H4 (cell line): ENCODE measurements around the gene SLC22A23. TPM values are rescaled to one million over a fixed set of nuclear protein-coding genes. Genes with fewer than 3 reads are reported as not detected.

Source experiments
- DNase-seq: peaks from one replicate; pipeline ENCODE4 v3.0.0-alpha.2; 2015; ENCODE audit warnings: low spot score
- total RNA-seq: library from RNA; depleted of rRNA; stranded (reverse); fragments of >200 nt; shearing (Covaris generic); gene quantifications from 2 replicates; pipeline ENCODE4 v1.2.3, GENCODE V29; 2014

The SLC22A23 gene
- total RNA-seq, 1 experiment from 2014 or later = 1.9 TPM

DNA sequence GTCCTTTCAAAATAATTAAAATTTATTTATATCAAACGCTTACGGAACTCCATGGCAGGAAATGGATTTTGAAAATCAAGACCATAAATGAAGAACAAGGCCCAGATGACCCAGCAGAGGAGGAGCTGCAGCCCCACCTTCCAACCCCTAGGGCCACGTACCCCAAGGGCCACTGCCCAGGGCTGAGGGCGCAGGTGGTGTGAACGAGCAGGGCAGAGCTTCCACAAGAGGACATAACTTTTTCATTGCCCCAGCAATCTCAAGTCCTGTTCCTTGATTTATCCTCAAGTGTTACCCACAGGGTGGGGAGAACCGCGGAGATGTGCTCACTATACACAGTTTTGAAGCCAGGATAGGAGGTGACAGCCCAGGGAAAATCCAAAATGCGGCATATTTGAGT is 155.3 kb downstream of the SLC22A23 start:
- no peak for DNase-seq

DNA sequence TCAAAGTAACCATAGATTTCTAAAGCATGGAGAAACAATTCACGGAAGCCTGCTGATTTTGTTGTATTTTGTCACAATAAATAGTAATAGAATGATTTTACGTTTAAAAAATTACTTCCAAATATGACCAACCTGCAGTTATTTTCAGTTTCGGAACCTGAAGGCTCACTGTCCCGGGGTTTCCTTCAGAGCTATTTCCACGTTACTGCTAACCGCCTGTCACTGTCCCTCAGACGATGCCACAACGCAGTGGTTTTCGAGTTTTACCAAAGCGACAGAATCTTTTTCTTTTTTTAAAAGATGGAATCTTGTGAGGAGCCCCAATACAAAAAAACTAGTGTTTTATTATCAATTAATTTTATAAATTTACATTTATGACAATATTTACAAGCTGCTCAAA is 157.6 kb downstream of the SLC22A23 start:
- no peak for DNase-seq

DNA sequence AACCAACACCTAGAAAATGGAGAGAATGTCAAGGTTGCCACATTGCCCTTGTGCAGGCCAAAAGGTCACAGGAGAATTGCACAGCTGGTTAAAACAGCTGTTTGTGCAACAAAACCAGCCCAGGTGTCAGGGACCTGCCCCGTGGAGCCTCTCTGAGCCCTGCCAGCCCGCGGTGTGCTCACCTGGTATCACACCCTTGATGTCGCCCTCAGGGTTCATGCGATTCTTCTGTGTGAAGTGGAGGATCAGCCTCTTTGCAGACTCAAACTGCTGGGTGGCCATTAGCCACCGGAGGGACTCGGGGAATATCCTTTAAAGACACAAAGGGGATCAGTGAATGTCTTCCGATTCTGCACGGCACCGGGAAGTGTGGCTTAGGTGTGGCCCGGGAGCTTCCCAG is 158.9 kb downstream of the SLC22A23 start:
- no peak for DNase-seq

DNA sequence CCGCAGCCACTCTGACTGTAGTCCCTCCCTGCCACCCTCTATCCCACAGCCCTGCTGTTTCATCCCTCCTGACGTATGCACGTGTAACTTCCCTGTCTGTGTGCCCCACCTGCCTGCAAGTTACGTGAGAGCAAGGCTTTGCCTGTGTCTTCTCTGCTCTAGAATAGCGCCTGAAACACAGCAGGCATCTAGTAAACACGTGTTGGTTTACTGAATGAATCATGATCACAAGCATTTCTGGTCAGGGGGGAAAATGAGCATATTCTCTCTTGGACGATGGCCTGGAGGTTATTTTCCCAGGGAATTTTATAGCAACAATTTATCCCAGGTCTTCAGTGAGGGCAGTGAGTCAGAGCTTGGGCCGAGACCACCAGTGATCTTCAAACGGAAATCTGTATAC is 159.8 kb downstream of the SLC22A23 start:
- DNase-seq = peak; percentile 56

DNA sequence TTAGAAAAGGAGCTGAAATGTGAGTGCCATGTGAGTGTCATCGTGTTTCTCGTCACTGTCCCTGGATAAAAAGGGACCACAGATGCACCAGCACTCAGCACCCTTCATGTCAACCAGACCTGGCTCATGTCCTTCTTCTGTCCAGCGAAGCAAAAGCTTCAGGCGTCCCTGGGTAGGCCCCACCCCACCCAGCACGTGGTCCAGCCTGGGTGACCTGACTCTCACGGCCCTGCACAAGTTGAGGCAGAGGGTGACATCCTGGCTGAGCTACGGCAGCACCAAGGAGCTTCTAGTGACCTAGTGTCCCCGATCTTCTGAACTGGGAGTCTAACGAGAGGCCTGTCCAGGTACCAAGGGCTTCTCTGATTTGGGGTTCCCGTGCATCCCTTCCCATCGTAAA is 160.3 kb downstream of the SLC22A23 start:
- no peak for DNase-seq

DNA sequence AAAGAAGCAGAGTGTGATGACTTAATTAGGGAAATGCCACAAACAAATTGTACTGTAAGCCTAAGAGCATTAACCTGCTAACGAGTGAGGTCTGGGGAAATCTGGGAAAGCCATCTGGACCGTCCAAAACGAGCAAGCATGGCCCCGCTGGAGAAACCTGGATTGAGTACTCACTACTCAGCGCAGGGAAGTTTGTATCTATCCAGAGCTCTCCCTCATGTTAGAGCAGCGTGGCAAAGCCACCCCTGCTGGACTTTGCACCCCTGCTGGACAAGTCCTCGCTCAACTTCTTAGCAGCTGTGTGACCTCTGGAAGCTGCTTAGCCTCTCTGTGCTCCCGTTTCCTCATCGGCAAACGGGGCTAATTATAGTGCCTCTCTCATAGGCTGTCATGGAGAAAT is 160.8 kb downstream of the SLC22A23 start:
- DNase-seq = no peak

DNA sequence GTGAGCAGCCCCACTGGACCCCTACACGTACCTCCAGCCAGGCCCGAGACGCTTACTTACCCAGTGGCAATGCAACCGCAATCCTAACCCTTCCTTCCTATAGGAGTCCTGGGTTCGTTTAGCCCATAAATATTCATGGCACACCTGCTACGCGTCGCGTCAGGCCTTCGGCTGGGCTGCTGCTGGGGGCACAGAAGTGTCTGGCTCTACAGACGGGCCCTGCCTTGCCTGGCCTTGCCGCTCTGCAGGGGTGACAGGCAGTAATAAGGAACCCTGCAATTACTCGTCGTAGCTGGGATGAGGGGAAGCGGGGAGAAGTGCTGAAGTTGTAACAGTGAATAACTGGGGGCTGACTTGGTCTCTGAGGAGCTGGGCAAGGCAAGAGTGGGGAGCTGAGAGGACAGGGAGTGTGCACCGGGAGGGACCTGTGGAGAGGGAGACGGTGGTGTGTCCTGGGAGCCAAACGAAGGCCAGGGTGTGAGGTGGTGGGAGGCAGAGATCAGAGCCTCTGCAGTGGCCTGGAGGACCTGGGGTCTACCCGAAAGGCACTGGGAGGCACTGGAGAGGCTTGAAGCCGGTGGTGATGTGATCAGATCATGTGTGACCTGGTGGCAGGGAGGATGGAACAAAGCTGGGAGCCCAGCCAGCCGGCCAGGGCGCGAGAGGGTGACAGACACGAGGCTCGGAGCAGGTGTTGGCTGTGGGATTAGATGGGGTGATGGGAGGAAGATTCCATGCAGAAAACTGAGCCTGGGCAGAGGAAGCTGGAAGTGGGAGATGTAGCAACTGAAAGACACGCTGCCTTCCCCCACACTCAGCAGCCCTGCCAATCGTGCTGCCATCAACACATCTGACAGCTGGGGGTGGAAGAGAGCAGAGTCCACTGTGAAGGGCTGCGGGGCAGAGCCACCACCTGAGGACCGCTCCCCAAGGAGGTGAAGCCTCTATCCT is 161.7 kb downstream of the SLC22A23 start:
- no peak for DNase-seq

DNA sequence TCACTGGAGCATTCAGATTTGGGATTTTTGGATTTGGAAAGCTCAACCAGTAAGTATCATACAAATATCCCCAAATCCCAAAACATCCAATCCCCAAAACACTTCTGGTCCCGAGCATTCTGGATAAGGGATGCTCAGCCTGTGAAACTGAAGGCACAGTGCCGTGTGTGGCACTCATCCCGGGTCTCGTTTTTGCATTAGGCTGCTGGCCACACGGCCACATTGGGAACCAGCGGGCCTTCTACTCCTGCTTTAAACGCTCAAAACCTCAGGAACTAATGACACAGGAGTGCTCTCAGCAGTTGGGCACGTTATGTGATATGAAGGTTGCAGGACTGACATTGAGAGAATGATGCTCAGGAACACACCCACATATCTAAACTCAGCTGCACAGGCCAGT is 162.5 kb downstream of the SLC22A23 start:
- no peak for DNase-seq

DNA sequence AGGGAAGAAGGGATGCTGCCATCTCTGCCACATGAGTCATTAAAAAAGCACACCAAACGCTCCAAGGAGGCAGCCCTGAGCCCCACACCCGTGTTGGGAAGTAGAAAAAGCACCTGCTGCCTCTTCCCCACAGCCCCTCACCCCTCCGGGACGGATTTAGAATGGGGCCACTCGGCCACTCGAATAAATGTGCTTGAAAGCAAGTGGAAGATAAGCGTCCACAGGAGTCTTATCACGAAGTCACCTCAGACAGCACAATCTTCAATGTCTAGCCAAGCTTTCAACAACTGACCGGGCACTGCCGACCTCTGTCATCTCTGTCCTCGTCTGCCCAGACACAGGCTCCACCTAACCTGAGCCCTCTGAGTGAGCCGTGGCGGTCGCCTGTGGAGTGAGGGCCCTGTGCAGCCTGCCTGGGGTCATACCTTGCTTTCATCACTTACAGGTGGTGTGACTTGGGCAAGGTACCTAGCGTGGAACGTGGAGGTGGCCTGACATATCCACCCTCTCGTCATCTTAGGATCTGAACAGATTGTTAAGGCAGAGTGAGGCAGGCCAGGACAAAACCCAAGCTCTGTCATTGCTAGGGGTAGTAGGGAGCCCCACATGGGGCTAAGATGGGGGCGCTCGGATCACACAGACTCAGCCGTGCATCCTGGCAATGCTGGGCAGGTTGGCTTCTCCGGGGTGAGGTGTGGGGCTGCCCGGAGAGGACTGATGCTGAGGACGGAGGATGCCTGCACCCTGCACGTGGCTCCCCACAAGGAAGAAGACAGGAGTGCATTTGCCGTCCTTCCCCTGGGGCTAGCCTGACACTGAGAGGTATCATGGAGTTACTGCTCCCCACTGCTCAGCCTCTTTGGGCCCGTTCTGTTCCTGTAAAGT is 163.3 kb downstream of the SLC22A23 start:
- no peak for DNase-seq

DNA sequence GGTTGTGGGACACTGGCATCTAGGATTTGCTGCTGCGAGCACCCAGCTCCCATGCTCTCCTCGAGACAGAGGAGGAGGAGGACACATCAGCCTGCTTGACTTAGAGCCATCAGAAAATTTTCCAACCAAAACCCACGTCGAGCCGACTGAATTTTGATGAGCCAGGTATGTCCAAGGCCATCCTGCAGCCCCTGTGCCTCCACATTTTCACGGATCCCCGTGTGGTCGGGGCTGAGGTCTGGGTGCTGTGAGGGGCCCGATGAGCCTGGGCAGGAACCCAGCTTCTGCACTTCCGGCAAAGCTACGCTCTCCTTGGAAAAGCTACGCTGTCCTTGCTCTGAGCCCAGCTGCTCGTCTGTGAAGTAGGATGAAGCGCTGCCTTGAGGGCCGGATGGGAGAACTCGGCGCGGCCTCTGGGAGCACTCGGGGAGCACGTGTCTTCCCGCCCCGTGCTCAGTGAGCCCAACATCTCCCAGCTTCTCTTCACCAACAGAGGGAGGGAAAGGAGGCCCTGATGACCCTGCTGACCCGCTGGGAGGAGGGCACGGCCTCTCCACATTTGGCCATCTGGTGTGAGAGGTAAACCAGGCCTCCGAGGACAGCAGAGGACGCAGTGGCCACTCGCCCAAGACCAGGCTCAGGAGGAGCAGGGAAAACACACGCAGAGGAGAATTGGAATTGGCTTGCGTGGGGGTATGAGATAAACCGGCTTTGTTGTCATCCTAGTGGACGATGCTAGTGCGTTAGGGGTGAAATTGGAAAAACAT is 164.2 kb downstream of the SLC22A23 start:
- no peak for DNase-seq

DNA sequence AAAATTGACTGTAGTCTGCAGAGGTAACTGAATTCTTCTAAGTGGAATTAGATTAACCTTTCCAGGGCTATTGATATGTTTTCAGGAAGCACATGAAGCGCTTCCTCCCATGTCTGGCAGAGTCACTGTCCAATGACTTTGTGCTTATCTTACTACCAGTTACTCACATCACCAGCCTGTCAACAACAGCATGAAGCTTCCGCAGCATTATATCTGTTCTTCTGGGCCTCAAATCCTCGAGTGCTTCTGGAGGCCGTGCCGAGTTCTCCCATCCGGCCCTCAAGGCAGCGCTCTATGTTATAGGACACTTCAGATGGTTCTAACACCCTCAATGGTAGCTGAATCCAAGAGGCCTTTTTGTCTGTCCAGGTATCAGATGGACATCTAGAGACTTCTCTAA is 164.9 kb downstream of the SLC22A23 start:
- DNase-seq = no peak

DNA sequence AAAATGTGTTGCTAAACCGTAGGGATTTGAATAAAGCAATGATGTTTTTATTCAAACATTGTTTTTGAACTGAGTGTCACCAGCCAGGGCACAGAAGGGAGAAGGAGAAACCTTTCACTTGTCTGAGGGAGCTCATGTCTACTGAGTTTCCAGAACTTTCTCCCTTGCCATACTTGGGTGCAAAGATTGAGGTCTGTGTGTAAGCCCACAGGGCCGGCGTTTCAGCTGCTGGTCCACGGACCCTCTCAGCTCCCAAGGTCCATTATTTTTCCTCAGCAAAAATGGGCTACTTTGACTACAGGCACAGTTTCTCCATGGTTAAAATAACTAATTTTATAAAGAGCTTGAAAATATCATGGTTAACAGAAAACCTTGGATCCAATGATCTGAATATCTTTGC is 165.5 kb downstream of the SLC22A23 start:
- no peak for DNase-seq

DNA sequence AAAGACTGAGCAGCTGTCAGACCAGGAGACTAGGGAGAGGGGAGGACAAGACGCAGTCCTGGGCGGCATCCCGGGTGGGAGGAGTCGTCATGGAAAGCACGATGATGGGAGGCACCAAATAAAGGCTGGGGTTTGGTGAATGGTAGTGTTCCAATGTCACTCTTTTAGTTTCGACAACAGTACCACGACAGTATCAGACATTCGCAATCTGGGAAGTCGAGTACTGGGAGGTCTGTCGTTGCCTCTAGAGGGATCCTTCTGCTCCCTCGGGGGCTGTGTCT is 166.0 kb downstream of the SLC22A23 start:
- DNase-seq = no peak

DNA sequence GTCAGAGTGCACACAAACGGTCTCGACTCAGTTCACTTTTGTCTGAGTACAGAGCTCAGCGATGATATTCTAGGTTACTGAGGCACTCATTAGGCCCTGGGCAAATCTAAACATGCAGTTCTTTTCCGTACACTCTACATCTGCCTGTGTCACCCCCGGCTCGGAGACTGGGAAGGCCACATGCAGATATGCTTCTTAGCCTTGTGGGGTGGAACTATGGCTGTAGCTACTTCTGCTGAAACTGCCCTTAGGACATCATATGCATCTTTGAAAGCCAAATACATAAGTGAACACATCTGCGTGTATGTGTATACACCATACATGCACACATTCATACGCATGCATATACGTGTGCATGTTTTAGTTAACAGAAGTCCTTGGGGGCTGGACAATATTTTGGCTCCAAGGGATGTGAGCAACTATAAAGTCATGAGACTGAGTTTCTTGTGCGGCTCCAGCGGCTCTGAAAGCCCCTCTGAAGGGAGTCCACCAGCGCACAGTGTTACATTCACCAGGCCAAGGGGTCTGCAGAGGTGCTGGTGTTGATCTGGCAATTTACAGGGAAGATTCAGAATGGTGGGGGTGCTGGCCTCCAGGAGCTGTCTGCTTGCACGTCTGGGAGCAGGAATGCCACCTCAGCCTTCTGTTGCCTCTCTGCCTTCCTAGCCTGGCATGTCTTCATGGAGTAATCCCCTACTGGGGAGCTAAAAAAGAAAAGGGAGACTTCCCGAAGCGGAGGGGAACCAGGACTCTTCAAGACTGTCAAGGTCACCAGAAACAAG is 166.5 kb downstream of the SLC22A23 start:
- no peak for DNase-seq

DNA sequence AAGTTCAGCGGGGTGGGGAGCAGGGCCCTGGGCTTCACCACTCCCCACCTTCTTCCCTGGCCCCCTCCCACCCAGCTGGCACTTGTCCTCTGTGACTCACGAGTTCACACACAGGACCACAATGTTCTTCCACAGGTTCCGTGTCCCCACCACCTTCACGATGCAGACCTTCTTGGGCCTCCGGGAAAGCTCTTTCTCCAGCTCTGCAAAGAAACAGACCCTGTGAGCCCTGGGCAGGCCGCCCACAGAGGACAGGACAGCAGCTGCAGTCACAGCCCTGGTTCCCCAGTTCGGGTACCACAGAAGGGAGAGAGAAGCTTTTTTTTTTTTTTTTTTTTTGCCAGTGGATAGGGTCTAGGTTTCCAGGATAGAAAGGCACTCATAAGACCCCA is 167.2 kb downstream of the SLC22A23 start:
- no peak for DNase-seq

DNA sequence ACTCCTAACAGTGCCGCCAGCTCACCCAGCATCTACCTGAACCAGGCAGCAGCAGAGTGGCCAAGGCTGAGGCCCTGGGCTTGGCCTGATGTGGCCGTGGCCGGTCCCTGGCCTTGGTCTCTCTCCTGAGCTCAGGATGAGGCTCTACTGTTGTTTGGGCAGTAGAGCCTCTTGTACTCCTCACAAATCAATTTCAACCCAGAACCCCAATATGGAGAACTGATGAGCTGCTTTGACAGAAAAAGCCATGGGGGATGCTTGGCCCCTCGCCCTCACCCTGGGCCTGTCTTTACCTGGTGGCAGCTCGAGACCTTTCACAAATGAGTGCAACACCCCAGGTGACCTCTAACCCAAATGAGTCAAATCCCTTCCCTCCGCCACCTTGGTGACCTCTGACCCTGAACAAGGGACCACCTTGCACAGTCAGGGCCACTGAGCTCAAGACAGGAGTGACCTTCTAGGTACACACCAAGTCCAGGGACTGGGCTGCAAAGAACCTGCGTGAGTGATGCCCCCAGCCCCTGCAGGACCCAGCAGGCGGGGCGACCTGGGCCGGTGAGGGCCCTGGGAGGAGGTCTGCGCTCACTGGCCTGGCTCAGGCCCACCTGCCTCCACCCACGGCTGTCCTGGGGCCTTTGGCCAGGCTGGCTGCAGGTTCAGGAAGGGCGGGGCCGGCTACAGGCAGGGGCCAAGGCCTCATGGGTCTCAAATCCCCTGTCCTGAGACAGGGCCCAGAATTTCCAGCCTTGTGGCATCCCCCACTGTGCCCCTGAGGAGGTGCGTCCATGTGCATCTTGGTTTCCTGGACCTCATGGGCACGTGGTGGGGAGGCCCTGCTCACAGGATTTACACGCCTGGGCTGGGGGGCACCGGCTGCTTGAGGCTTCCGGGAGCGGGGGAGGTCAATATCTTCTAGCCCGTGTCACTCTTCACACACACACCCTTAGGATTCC is 167.9 kb downstream of the SLC22A23 start:
- no peak for DNase-seq

DNA sequence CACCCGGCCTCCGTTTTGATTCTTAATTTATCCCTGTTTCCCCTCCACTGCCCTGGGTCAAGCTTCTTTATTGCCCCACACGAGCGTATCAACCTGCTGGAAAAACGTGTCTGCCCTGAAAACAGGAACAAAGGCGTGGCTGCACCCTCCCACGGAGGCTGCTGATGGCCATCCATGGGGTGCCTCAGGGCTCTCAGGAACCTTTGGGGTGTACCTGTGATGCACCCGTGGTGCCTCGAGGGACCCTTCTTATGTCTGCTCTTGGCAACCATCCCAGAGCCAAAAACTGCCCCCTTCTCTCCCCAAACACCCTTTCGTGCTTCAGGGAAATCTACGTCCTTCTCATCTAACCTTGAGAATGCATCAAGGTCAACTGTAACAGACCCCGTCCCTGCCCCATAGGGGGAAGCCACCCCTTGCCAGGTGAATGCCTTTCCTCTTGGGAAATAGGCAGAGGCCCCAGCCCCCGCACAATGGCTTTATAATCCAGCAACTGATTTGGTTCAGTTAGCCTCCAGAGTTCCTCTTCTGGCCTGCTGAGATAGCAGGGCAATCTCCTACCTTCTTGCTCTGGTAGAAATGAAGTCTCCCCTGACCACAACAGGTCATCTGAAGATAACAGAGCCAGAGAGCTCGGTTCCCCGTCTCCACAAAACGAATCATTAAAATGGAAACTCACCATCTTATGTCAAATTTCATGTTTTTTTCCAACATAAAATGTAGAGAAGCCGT is 168.7 kb downstream of the SLC22A23 start:
- no peak for DNase-seq

DNA sequence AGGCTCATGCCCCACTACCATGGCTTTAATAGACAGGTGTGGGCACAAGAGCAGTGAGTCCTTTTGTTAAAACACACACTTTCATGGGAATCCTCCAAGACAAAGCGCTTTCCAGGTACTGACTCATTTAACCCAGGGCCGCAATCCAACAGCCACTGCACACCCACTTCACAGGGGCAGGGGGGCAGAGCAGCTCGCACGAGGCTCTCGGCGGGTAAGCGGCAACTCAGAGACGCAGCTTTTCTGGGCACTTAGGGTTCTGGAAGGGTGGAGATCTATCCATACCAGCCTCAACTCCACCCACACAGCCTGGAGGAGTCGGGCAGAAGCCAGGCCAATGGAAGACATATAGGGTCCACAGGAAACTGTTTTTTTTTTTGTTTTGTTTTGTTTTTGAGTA is 169.5 kb downstream of the SLC22A23 start:
- no peak for DNase-seq

DNA sequence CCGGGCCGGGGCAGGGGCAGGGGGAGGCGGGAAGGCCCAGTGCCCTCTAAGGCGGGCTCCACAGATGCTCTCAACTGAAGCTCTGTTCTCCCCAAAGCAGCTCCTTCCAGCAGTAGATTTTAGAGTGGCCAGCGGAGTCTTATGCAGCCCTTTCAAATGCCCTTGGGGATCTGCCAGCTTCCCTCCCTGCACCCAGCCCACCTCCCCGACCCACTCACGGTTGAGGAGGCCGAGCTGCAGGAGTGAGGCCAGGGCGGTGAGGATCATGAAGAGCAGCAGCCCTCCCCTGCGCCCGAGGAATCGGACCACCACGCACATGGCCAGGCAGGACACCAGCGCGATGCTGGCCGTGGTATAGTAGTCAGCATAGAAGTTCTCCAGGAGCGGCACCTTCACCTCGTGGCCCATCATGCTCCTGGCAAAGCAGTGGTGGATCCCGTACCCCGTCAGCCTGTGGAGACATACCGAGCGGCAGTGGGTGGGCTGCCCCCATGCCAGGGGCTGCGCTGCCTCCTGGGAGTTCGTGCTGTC is 170.1 kb downstream of the SLC22A23 start:
- DNase-seq = no peak
